ENCODE data around the gene CEACAM19.
"Not testable (repeated sequence)": the region's sequence is repeated elsewhere in the genome, so short reads cannot be mapped to it uniquely, and the experiment has no call there.

Gene CEACAM19

DNA sequence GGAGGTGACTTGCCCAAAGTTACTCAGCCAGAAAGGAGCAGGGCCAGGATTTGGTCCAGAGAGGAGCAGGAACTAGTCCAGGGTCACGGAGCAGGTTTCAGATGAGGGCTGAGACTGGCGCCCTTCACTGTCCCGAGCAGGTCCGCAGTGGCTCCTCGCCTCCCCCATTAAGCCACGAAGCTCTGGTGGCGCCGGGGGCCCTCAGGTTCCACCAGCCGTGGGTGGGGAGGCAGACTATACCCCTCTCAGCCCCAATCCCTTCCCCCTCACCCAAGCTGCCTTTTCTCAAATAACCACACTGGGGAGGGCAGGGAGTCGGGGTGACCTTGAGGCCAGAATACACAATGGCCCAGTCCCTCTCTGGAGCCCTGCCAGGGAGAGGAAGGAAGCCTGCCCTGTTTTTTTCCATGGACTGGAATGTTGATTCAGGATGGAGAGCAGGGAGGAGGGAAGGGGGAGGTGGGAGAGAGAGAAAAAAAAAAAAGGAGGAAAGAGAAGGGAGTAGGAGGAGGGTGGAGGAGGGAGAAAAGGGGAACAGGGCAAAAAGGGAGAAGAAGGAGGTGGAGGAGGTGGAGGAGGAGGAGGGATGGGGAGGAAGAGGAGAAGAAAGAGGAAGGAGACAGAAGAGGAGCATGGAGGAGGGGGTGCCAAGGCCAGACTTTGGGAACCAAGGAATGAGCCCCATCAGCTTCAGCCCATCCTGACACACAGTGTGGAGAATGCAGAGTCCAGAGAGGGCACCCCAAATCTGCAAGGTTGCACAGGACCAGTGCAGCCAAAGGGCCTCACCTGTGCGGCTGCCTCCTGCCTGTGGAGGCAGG, 47.4 kb downstream of the CEACAM19 start:
- H3K4me1 Mint-ChIP-seq: peaks cover 21% of the 10 kb centered on the region
- peaks cover 10% of the 10 kb centered on the region for H3K9me3 Mint-ChIP-seq
- H3K36me3 Mint-ChIP-seq: no peaks in the 10 kb centered on the region
- DNase-seq (ENCODE audit: low spot score in 2 of 2) (no peak), ATAC-seq (no peak)
- H3K27ac Mint-ChIP-seq: no peak overlapping the region
- no peak overlapping the region for H3K4me3 Mint-ChIP-seq

DNA sequence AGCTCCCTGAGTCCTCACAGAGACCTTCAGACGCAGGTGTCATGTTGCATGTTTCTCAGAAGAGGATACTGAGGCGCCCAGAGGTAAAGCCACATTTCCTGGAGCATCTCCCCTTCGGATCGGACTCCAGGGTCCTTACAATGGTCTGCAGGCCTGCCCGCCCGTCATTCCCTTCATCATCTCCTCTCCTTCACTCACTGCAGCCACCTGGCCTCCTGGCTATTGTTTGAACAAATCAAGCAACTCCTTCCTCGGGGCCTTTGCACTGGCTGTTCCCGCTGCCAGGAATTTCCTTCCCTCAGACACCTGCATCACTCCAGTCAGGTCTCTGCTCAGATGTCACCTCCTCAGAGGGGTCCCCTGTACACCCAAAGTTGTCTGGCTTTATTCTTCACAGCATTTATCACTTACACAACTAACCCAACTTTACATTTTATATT, 48.0 kb downstream of the CEACAM19 start:
- ATAC-seq (no peak), DNase-seq (ENCODE audit: low spot score in 2 of 2) (no peak)
- H3K27ac Mint-ChIP-seq: no peak overlapping the region
- H3K4me1 Mint-ChIP-seq: peaks cover 27% of the 10 kb centered on the region
- H3K36me3 Mint-ChIP-seq: no peaks in the 10 kb centered on the region
- no peak overlapping the region for H3K4me3 Mint-ChIP-seq
- H3K9me3 Mint-ChIP-seq: peaks cover 10% of the 10 kb centered on the region

DNA sequence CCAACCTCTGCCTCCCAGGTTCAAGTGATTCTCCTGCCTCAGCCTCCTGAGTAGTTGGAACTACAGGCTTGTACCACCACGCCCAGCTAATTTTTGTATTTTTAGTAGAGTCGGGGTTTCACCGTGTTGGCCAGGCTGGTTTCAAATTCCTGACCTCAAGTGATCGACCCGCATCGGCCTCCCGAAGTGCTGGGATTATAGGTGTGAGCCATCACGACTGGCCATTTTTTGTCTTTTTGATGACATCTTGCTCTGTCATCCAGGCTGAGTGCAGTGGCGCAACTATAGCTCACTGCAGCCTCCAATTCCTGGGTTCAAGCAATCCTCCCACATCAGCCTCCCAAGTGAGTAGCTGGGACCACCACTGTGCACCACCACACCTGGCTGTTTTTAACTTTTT, 49.1 kb downstream of the CEACAM19 start:
- not testable (repeated sequence) for H3K9me3 Mint-ChIP-seq; H3K36me3 Mint-ChIP-seq; H3K27ac Mint-ChIP-seq; H3K4me3 Mint-ChIP-seq; DNase-seq (ENCODE audit: low spot score in 2 of 2); ATAC-seq
- H3K4me1 Mint-ChIP-seq: peaks cover 31% of the 10 kb centered on the region

DNA sequence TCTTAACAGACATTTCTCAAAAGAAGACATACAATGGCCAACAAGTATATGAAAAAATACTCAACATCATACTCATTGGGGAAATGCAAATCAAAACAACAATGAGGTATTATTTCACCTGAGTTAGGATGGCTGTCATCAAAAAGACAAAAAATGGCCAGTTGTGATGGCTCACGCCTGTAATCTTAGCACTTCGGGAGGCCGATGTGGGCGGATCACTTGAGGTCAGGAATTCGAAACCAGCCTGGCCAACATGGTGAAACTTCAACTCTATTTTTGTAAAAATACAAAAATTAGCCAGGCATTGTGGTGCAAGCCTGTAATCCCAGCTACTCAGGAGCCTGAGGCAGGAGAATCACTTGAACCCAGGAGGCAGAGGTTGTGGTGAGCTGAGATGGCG, 49.7 kb downstream of the CEACAM19 start:
- Mint-ChIP-seq H3K27ac (no peak overlapping the region), H3K4me1 (peaks cover 31% of the 10 kb centered on the region), H3K9me3 (no peaks in the 10 kb centered on the region), H3K36me3 (no peaks in the 10 kb centered on the region), H3K4me3 (no peak overlapping the region)
- ATAC-seq (no peak), DNase-seq (ENCODE audit: low spot score in 2 of 2) (no peak)

DNA sequence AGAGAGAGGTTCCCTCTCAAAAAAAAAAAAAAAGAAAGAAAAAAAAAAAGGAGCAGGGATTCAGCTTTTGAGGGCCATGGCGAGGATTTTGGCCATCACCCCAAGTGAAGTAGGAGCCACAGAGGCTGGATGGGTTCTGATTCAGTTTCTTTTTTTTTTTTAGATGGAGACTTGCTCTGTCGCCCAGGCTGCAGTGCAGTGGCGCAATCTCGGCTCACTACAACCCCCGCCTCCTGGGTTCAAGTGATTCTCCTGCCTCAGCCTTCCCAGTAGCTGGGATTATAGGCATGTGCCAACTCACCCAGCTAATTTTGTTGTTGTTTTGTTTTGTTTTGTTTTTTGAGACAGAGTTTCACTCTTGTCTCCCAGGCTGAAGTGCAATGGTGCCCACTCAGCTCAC, 50.1 kb downstream of the CEACAM19 start:
- not testable (repeated sequence) for H3K4me3 Mint-ChIP-seq; ATAC-seq; H3K9me3 Mint-ChIP-seq; H3K36me3 Mint-ChIP-seq; DNase-seq (ENCODE audit: low spot score in 2 of 2)
- H3K4me1 Mint-ChIP-seq: peaks cover 31% of the 10 kb centered on the region
- peak overlapping the region; percentile 65 for H3K27ac Mint-ChIP-seq

DNA sequence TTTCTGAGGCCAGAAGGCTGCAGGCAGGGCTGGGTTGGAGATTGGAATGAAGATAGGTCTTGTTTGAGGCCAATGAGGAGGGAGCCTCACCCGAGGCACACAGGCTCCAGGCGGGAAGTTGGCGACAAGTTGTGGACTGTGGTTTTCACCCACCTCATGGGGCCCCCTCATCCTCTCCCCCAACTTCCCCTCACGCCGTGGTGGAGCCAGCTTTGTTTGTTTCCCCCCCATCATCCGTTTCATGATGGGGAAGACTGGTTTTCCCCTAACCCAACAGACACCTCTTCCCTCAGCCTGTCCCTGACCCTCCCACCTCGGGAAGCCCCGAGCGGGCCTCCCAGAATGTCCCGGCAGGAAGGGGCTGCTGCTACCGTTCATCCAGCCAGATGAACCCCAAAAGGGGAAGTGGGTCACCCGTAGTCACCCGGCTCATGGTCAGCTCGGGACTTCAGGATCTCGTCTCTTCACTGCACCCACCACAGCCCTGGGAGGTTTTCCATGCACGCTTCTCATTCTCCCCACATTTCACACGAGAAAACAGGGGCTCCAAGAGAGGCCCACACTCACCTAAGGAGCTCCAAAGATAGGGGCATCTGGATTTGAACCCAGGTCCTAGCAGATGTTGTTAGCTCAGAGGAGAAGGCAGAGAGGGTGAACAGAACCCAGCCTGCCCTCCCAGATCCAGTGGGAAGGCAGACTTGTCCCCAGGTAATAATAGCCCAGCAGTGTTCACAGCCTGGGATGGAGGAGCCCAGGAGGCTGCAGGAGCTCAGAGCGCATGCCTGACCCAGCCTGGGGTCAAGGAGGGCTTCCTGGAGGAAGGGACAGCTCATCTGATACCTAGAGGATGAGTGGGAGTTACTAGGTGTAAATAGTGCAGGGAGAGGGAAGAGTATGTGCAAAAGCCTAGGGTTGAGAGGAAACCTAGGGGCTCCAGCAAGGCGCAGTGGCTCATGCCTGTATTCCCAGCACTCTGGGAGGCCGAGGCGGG, 51.1 kb downstream of the CEACAM19 start:
- Mint-ChIP-seq H3K36me3 (no peaks in the 10 kb centered on the region), H3K9me3 (no peaks in the 10 kb centered on the region), H3K27ac (peak overlapping the region; percentile 65), H3K4me3 (peak overlapping the region; percentile 35), H3K4me1 (peaks cover 31% of the 10 kb centered on the region)
- ATAC-seq (no peak), DNase-seq (ENCODE audit: low spot score in 2 of 2) (peak in 1 of 2 donors; percentile 62)

DNA sequence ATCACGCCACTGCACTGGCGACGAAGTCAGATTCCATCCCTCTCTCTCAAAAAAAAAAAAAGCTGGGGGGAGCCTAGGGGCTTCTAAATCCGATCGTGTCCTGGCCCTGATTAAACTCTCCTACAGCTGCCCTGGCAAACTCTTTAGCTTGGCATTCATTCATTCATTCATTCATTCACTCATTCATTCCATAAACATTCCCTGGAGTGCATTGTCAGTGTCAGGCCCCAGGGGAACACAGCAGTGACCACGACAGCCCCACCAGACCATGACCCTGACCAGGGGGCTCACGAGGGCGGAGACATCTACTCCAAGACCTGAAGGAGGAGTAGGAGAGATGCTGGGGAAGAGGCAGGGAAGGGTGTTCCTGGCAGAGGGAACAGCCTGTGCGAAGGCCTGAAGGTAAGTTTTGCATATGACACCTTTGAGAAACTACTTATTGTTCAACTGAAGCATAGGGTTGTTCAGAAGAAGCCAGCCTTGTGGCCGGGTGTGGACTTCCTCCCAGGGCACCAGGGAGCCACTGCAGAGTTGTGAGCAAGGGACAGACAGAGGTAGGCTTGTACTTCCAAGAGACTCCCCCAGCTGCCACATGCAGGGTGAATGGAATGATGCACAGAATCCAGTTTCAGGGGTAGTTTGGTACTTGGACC, 52.1 kb downstream of the CEACAM19 start:
- H3K36me3 Mint-ChIP-seq: no peaks in the 10 kb centered on the region
- H3K4me3 Mint-ChIP-seq: no peak overlapping the region
- DNase-seq (ENCODE audit: low spot score in 2 of 2) (no peak), ATAC-seq (peak; percentile 73)
- H3K4me1 Mint-ChIP-seq: peaks cover 40% of the 10 kb centered on the region
- no peak overlapping the region for H3K27ac Mint-ChIP-seq
- H3K9me3 Mint-ChIP-seq: no peaks in the 10 kb centered on the region

DNA sequence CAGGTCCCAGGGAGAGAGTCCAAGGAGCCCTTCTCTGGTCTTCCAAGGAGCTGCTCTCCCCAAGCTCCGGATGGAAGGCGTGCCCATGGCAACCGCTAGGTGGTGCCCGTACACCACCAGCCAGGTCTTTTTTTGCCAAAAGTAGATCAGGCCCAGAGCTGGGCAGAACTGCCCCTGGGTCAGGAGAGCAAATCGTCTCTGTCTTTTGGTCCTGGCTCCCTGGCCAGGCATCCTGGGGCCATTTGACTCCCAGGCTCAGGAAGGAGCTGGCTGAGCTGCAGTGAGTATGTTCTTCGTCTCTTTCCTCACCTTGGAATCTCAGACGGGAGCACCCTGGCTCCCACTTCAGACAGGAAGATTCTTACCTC, 52.7 kb downstream of the CEACAM19 start:
- Mint-ChIP-seq H3K27ac (no peak overlapping the region), H3K4me1 (peaks cover 41% of the 10 kb centered on the region), H3K36me3 (no peaks in the 10 kb centered on the region), H3K9me3 (no peaks in the 10 kb centered on the region), H3K4me3 (no peak overlapping the region)
- peak; percentile 77 to 90 for DNase-seq (ENCODE audit: low spot score in 2 of 2)
- ATAC-seq: peak; percentile 90

DNA sequence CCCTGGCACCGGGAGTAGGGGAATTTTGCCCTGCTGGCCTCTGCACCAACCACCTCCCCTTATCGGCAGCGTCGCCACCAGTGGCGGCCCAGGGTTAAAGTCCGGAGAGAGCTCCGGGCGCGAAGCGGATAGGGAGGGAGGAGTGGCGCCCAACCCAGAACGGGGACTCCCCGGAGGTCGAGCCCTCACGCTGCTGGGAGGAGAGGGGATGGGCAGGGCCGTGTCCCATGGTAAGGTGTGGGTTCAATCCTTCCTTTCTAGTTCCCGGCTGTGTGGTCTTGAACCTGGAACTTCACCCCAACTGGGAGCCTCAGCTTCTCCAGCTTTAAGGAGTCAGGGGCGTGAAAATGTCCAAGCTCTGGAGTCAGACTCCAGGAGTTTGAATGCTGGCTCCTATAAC, 54.0 kb downstream of the CEACAM19 start:
- Mint-ChIP-seq H3K27ac (peak overlapping the region; percentile 10), H3K4me3 (no peak overlapping the region), H3K9me3 (no peaks in the 10 kb centered on the region), H3K36me3 (no peaks in the 10 kb centered on the region), H3K4me1 (peaks cover 41% of the 10 kb centered on the region)
- no peak for DNase-seq (ENCODE audit: low spot score in 2 of 2)
- no peak for ATAC-seq

DNA sequence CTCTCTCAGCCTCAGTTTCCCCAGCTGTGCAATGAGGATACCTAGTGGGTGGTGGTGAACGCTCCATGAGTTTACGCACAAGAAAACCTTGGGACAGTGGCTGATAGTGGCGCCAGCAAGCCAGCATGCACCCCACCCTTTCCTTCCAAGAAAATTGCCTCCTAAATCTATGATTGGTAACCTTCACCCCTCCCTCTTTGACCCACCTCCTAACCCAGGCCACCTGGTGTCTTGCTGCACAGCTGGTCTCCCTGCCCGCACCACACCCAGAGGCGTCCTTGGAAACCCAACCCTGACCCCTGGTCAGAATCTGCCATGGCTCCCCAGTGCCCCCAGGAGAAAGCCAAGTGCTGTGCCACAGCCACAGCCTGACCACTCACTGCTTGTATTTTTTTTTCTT, 54.4 kb downstream of the CEACAM19 start:
- H3K36me3 Mint-ChIP-seq: no peaks in the 10 kb centered on the region
- H3K9me3 Mint-ChIP-seq: no peaks in the 10 kb centered on the region
- no peak overlapping the region for H3K4me3 Mint-ChIP-seq
- ATAC-seq: no peak
- H3K27ac Mint-ChIP-seq: peak overlapping the region; percentile 10
- DNase-seq (ENCODE audit: low spot score in 2 of 2): no peak
- H3K4me1 Mint-ChIP-seq: peaks cover 41% of the 10 kb centered on the region

DNA sequence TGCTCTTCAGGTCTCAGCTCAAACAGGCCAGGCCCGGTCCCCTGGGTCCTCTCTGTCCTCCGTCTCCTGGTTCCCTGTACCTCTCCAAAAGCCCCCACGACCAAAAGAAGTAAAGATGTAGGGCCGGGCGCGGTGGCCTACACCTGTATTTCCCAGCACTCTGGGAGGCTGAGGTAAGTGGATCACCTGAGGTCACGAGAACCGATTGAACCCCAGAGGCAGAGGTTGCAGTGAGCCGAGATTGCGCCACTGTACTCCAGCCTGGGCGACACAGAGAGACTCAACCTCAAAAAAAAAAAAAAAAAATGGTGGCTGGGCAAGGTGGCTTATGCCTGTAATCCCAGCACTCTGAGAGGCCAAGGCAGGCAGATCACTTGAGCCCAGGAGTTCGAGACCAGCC, 55.2 kb downstream of the CEACAM19 start:
- ATAC-seq (no peak), DNase-seq (ENCODE audit: low spot score in 2 of 2) (no peak)
- no peaks in the 10 kb centered on the region for H3K36me3 Mint-ChIP-seq
- peaks cover 41% of the 10 kb centered on the region for H3K4me1 Mint-ChIP-seq
- H3K27ac Mint-ChIP-seq: peak overlapping the region; percentile 10
- H3K4me3 Mint-ChIP-seq: no peak overlapping the region
- no peaks in the 10 kb centered on the region for H3K9me3 Mint-ChIP-seq

DNA sequence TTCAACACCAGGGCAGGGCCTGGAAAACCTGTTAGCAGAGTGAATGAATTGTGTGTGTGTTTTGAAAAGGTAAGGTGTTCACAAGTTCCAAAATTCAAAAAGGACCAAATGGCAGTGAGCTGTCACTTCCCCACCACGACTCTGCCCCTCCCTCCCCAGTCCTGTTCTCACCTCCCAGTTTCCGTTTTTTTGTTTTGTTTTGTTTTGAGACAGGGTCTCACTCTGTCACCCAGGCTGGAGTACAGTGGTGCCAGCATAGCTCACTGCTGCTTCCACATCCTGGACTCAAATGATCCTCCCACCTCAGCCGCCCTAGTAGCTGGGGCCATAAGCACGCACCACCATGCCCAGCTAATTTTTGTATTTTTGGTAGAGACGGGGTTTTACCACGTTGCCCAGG, 56.9 kb downstream of the CEACAM19 start:
- Mint-ChIP-seq H3K27ac (peak overlapping the region; percentile 40), H3K4me1 (peaks cover 25% of the 10 kb centered on the region), H3K4me3 (peak overlapping the region; percentile 1), H3K9me3 (no peaks in the 10 kb centered on the region), H3K36me3 (no peaks in the 10 kb centered on the region)
- ATAC-seq (peak; percentile 2), DNase-seq (ENCODE audit: low spot score in 2 of 2) (no peak)

DNA sequence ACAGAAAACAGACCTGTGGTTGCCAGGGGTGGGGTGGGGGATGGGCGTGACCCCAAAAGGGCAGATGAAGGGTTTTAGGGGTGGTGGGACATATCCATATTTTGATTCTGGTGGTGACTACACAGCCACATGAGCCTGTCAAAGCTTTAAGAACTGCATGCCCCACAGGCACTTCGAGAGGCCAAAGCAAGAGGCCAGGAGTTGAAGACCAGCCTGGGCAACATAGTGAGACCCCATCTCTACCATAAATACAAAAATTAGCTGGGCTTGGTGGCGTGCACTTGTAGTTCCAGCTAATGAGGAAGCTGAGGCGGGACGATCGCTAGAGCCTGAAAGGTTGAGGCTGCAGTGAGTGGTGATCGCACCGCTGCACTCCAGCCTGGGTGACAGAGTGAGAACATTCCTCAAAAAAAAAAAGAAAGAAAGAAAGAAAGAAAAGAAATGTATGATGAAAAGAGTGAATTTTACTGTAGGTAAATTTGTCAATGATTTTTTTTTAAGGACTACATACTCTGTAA, 58.3 kb downstream of the CEACAM19 start:
- ATAC-seq: no peak
- no peak for DNase-seq (ENCODE audit: low spot score in 2 of 2)
- no peaks in the 10 kb centered on the region for H3K36me3 Mint-ChIP-seq
- H3K9me3 Mint-ChIP-seq: no peaks in the 10 kb centered on the region
- no peak overlapping the region for H3K4me3 Mint-ChIP-seq
- H3K27ac Mint-ChIP-seq: no peak overlapping the region
- H3K4me1 Mint-ChIP-seq: peaks cover 13% of the 10 kb centered on the region

DNA sequence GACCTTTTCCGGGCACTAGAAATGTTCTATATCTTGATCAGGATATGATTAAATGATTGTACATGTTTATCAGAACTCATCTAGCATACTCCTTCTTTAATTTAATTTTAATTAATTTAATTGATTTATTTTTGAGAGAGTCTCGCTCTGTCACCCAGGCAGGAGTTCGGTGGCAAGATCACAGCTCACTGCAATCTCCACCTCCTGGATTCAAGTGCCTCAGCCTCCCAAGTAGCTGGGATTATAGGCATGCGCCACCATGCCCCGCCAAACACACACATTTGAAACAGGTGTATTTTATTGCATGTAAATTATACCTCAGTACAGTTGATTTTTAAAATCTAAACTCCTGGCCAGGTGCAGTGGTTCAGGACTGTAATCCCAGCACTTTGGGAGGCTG, 59.8 kb downstream of the CEACAM19 start:
- peaks cover 18% of the 10 kb centered on the region for H3K4me1 Mint-ChIP-seq
- no peak for DNase-seq (ENCODE audit: low spot score in 2 of 2)
- H3K4me3 Mint-ChIP-seq: no peak overlapping the region
- no peak overlapping the region for H3K27ac Mint-ChIP-seq
- H3K9me3 Mint-ChIP-seq: no peaks in the 10 kb centered on the region
- H3K36me3 Mint-ChIP-seq: no peaks in the 10 kb centered on the region
- ATAC-seq: no peak

DNA sequence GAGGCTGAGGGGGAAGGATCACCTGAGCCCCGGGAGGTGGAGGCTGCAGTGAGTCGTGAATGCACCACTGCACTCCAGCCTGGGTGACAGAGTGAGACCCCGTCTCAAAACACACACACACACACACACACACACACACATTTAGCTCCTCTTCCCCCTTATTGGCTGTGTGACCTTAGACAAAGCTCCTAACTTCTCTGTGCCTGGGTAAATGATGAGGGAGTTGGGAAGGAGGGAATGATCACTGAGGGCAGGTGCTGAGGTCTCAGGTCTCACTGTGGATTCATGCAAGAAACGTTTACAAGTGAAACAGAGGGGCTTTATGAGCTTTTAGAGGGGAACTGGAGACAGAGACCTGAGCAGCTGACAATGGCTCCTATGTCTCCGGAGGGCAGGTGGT, 60.3 kb downstream of the CEACAM19 start:
- no peak overlapping the region for H3K4me3 Mint-ChIP-seq
- H3K4me1 Mint-ChIP-seq: peaks cover 18% of the 10 kb centered on the region
- DNase-seq (ENCODE audit: low spot score in 2 of 2): no peak
- H3K27ac Mint-ChIP-seq: no peak overlapping the region
- no peaks in the 10 kb centered on the region for H3K36me3 Mint-ChIP-seq
- no peak for ATAC-seq
- H3K9me3 Mint-ChIP-seq: no peaks in the 10 kb centered on the region
